LNCAP (cell line): ENCODE results near the gene KATNAL2.

ENCODE experiments used
- TF ChIP-seq, protein P1 (sequence below): fragments of 450-650 bp; IDR thresholded peaks from 2 replicates; pipeline ENCODE4 v1.5.1; 2017; ENCODE audit warnings: mild to moderate bottlenecking

KATNAL2 gene

DNA sequence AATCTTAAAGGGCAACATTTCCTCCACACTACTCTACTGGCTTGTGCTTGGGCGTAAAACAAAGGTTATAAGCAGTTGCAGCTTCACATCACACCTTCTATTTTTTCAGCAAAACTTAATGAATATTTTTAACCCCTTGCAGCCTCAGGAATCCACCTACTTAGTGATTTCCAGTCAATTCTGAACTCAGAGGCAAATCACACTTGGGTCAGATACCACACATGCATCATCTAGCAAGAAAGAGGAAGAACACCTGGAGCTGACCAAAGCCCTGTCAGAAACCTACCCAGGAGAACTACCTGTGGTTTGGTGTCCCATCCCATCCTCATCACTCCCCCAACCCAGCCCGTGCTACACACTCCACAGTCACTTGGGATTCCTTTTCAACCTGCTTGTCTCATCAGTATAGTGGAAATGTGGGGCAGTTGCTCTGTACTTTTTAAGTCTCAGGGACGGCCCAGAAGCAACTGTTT lies 25.6 kb upstream of the KATNAL2 start:
- TF ChIP-seq, protein P1, sequence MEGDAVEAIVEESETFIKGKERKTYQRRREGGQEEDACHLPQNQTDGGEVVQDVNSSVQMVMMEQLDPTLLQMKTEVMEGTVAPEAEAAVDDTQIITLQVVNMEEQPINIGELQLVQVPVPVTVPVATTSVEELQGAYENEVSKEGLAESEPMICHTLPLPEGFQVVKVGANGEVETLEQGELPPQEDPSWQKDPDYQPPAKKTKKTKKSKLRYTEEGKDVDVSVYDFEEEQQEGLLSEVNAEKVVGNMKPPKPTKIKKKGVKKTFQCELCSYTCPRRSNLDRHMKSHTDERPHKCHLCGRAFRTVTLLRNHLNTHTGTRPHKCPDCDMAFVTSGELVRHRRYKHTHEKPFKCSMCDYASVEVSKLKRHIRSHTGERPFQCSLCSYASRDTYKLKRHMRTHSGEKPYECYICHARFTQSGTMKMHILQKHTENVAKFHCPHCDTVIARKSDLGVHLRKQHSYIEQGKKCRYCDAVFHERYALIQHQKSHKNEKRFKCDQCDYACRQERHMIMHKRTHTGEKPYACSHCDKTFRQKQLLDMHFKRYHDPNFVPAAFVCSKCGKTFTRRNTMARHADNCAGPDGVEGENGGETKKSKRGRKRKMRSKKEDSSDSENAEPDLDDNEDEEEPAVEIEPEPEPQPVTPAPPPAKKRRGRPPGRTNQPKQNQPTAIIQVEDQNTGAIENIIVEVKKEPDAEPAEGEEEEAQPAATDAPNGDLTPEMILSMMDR = no peak

DNA sequence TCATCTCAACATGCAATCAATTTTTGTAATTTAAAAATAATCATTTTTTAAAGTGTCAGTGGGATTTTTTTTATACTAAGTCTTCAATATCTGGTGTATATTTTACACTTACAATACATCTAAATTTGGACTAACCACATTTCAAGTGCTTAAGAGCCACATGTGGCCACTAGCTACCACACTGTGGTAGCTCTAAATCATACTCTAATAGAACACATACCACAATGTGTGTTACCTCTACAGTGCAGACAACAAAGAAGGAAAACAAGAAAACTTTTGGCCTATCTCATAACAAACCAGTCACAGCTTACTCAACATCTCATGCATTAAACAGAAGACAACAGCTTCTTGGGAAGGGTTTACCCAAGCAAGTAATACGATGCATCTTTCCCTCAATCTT lies 24.6 kb upstream of the KATNAL2 start:
- TF ChIP-seq, protein P1 = no peak

DNA sequence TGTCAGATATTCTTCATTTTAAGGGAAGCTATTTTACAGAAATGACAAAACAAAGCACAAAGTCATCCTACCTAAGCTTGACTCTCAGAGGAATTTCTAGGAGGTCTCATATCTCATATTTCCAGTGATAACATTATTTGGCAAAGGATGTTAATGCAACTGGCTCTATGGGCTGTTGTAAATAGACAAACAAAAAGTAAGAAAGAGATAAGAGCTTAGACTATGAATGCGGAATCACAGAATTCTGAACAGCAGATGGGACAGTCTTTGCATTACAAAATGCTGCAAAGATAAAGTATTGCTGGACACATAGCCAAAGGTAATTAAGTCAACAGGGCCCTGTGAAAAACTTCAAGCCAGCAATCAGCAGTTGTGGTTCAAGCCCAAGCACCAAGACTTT lies 24.0 kb upstream of the KATNAL2 start:
- TF ChIP-seq, protein P1 = no peak

DNA sequence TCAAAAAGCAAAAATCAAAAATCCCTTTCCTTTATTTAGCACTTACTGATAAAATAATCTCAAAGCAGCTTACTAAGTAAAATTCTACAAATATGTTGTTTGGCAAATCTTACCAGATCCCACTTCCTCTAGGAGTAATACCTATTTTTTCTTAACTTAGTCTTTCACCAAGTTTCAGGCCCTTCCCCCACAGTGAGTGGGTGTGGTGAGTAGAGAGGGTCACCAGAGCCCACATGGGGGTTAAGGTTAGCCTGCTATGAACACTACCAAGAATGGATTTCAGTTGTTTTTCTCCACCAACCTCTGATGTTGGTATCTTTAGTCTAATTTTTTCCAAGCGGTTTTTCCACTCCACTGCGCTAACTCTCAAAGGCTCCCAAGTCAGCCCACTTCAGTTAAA lies 23.3 kb upstream of the KATNAL2 start:
- TF ChIP-seq, protein P1 = no peak

DNA sequence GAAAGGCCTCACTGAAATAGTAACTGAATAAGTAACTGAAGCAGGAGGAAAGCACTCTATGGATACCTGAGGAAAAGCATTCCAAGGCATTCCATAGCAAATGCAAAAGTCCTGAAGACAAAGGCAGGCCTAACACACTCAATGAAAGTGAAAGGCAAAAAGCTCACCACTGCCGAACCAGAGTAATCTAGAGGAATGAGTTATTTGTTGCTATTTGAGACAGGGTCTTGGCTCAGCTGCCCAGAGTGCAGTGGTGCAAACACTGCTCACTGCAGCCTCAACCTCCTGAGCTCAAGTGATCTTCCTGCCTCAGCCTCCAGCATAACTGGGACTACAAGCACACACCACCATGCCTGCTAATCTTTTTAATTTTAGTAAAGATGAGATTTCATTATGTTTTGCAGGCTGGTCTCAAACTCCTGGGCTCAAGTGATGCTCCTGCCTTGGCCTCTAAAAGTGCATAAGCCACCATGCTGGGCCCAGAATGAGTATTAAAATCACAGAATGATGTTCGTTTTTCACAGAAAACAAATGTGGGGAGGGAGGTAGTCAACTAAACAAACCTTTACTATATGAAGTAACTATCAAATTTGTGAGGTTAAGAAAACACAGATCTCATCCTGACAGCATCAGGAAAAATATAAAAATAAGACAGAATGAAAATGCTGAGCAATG lies 18.0 kb upstream of the KATNAL2 start:
- TF ChIP-seq, protein P1 = no peak

DNA sequence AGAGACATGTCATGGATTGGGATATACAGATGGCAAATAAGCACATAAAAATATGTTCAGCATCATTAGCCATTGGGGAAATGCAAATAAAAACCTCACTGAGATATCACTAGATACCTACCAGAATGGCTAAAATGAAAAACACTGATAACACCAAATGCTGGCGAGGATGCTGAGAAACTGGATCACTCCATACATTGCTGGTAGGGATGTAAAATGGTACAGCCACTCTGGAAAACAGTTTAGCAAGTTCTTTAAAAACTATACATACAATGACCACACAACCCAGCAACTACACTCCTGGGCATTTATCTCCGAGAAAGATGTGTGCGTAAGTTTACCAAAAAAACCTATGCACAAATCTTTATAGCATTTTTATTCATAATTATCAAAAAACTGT lies 14.0 kb upstream of the KATNAL2 start:
- TF ChIP-seq, protein P1 = no peak

DNA sequence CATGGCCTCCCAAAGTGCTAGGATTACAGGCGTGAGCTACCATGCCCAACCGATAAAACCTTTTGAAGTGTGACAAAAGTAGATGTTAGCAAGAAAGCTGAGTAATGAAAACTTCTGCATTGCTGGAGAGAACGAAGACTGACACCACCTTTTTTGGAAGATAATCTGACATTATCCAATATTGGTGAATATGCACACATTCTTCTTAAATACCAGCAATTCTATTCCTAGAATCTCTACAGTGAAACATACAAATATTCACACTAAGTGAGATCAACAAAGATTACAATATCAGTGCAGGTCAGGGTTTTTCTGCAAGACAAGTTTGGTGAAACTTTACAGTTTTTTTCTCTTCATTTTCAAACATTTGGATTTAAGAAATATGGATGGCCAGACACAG lies 7.9 kb upstream of the KATNAL2 start:
- TF ChIP-seq, protein P1 = no peak

DNA sequence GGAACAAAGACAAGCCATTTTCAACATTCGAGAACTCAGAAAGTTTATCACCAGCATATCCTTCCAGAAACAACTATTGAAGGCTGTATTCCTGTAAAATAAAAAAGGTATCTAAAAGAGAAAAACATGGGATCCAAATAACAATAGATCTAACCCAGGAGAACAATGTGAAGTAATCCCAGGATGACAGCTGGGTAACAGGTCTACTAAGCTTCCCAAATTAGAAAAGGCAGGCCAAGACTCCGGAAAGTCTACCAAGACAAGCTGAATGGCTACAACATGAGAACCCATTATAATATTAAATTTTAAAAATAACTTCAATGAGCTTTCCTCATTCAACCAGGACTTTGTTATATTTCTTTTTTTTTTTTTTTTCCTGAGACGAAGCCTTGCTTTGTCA lies 6.5 kb upstream of the KATNAL2 start:
- TF ChIP-seq, protein P1 = no peak
